ENCODE measurements around the gene CCDC81. TPM values are rescaled to one million over a fixed set of nuclear protein-coding genes. Genes with fewer than 3 reads are reported as not detected.
A peak's percentile ranks its signal among the peaks of the same experiment; 100 is the strongest.
"Not testable (repeated sequence)": the region's sequence is repeated elsewhere in the genome, so short reads cannot be mapped to it uniquely, and the experiment has no call there.

CCDC81 gene
- 49.2 and 50.8 TPM in 2 replicates for total RNA-seq (2014; rRNA removed; shearing (Covaris generic))

- no peak for DNase-seq (ENCODE audit: low spot score)
- in situ Hi-C loops (cut with HindIII; ENCODE audit: low sequenced_read_pairs): no loop called here
These were observed at the start of gene CCDC81 for GRCh38 chr11:86374586-86374985. CCDC81 (plus strand) TSS chr11:86374887; CDS start chr11:86375164, 277 bp downstream.

- in situ Hi-C loops (cut with HindIII; ENCODE audit: low sequenced_read_pairs): no loop called here
- DNase-seq (ENCODE audit: low spot score): no peak
These were observed 39.4 kb upstream of the CCDC81 start for GRCh38 chr11:86335131-86335767.

- in situ Hi-C loops (cut with HindIII; ENCODE audit: low sequenced_read_pairs): no loop called here
- DNase-seq (ENCODE audit: low spot score): no peak
These were observed 37.5 kb upstream of the CCDC81 start for GRCh38 chr11:86337227-86337626.

GRCh38 chr11:86341382-86341781, 33.3 kb upstream of the CCDC81 start:
- DNase-seq (ENCODE audit: low spot score): no peak
- in situ Hi-C loops (cut with HindIII; ENCODE audit: low sequenced_read_pairs): no loop called here

GRCh38 chr11:86346513-86346912, 28.2 kb upstream of the CCDC81 start:
- DNase-seq (ENCODE audit: low spot score): no peak
- in situ Hi-C loops (cut with HindIII; ENCODE audit: low sequenced_read_pairs): no loop called here

GRCh38 chr11:86355256-86355655, 19.4 kb upstream of the CCDC81 start:
- in situ Hi-C loops (cut with HindIII; ENCODE audit: low sequenced_read_pairs): no loop called here
- no peak for DNase-seq (ENCODE audit: low spot score)

- in situ Hi-C loops (cut with HindIII; ENCODE audit: low sequenced_read_pairs): not testable (repeated sequence)
These were observed 17.3 kb upstream of the CCDC81 start for GRCh38 chr11:86357412-86357811.

GRCh38 chr11:86358720-86359119, 16.0 kb upstream of the CCDC81 start:
- in situ Hi-C loops (cut with HindIII; ENCODE audit: low sequenced_read_pairs): no loop called here
- no peak for DNase-seq (ENCODE audit: low spot score)

More at GRCh38 chr11:86357412-86357811, 17.3 kb upstream of the CCDC81 start:
- DNase-seq (ENCODE audit: low spot score): not testable (repeated sequence)

- peak; percentile 30 for DNase-seq (ENCODE audit: low spot score)
- in situ Hi-C loops (cut with HindIII; ENCODE audit: low sequenced_read_pairs): no loop called here
These were observed 13.8 kb upstream of the CCDC81 start for GRCh38 chr11:86360775-86361395.

- no peak for DNase-seq (ENCODE audit: low spot score)
- in situ Hi-C loops (cut with HindIII; ENCODE audit: low sequenced_read_pairs): no loop called here
These were observed 11.3 kb upstream of the CCDC81 start for GRCh38 chr11:86363424-86363823.

- in situ Hi-C loops (cut with HindIII; ENCODE audit: low sequenced_read_pairs): no loop called here
- DNase-seq (ENCODE audit: low spot score): no peak
These were observed 9.1 kb upstream of the CCDC81 start for GRCh38 chr11:86365546-86365945.

GRCh38 chr11:86369668-86370067, 5.0 kb upstream of the CCDC81 start:
- no peak for DNase-seq (ENCODE audit: low spot score)
- in situ Hi-C loops (cut with HindIII; ENCODE audit: low sequenced_read_pairs): no loop called here

- no peak for DNase-seq (ENCODE audit: low spot score)
- in situ Hi-C loops (cut with HindIII; ENCODE audit: low sequenced_read_pairs): no loop called here
These were observed 4.5 kb upstream of the CCDC81 start for GRCh38 chr11:86370171-86370570.

- in situ Hi-C loops (cut with HindIII; ENCODE audit: low sequenced_read_pairs): no loop called here
These were observed 3.6 kb upstream of the CCDC81 start for GRCh38 chr11:86370922-86371594.

GRCh38 chr11:86372041-86372440, 2.6 kb upstream of the CCDC81 start:
- DNase-seq (ENCODE audit: low spot score): no peak
- in situ Hi-C loops (cut with HindIII; ENCODE audit: low sequenced_read_pairs): no loop called here

More at GRCh38 chr11:86370922-86371594, 3.6 kb upstream of the CCDC81 start:
- no peak for DNase-seq (ENCODE audit: low spot score)

- in situ Hi-C loops (cut with HindIII; ENCODE audit: low sequenced_read_pairs): no loop called here
- DNase-seq (ENCODE audit: low spot score): no peak
These were observed 2.1 kb upstream of the CCDC81 start for GRCh38 chr11:86372586-86372985.

GRCh38 chr11:86374069-86374468, 618 bp upstream of the CCDC81 start:
- DNase-seq (ENCODE audit: low spot score): no peak
- in situ Hi-C loops (cut with HindIII; ENCODE audit: low sequenced_read_pairs): no loop called here

- in situ Hi-C loops (cut with HindIII; ENCODE audit: low sequenced_read_pairs): no loop called here
- DNase-seq (ENCODE audit: low spot score): no peak
These were observed 3.3 kb downstream of the CCDC81 start for GRCh38 chr11:86377972-86378371.

- in situ Hi-C loops (cut with HindIII; ENCODE audit: low sequenced_read_pairs): no loop called here
- no peak for DNase-seq (ENCODE audit: low spot score)
These were observed 5.8 kb downstream of the CCDC81 start for GRCh38 chr11:86380295-86381059.

Measured in G401 (cell line).